Measurements from ENCODE around the gene DAB2.

DAB2 gene

DNA sequence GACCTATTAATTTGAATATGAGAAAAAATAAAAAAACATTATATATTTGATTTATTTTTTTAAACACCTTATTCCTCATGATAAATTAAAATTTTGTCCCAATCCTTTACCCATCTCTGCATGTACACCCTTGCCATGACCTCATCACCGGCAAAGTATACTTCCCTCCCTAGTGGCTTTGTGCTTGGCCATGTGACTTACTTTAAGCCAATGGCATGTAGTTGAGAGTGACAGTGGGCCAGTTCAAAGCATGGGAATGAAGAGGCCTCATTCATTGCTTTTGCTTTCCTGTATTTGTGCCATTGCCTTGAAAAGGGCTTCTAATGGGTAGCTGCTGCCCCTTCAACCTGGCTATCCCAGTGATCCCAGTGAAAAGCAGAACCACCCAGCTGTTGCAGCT lies 91.7 kb downstream of the DAB2 start:
- no peak for DNase-seq

- DNase-seq: peak; percentile 84
Observed at GRCh38 chr5:39331861-39332381, 92.9 kb downstream of the DAB2 start.

DNA sequence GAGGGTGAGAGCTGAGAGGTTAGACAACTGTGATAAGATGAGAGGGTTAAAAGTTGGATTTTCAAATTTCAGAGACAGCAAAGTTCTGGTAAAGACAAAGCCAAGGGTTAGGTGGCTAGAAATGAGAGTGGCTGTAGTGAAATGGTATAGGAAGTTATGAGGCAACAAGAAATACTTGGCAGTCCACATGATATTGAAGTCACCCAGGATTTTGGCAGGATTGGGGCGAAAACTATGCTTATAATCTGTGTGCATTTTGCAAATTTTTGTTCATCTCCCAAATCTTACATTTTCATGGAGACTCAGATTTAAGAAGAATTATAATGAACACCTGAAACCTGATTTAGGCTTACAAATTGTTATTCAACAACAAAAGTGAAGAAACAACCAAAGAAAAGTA lies 96.0 kb downstream of the DAB2 start:
- DNase-seq: peak; percentile 19

DNA sequence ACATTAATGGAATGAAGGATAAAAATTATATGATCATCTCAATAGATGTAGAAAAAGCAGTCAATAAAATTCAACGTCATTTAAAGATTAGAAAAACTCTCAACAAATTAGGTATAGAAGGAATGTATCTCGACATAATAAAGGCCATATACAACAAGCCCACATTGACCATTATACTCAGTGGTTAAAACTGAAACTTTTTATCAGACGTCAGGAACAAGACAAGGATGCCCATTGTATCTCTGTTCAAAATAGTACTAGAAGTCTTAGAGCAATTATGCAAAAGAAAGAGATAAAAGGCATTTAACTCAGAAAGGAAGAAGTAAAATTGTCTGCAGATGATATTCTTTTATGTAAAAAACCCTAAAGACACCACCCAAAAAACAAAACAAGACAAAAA lies 101.2 kb downstream of the DAB2 start:
- no peak for DNase-seq

Data from fibroblast of upper back skin (primary cell).